Activated CD4-positive, alpha-beta T cell treated with anti-CD3 and anti-CD28 coated beads for 48 hours (primary cell): ENCODE measurements around the gene ZNF275.
"Not testable (repeated sequence)": the region's sequence is repeated elsewhere in the genome, so short reads cannot be mapped to it uniquely, and the experiment has no call there.

Source experiments
- DNase-seq: peaks from one replicate; pipeline ENCODE4 v3.0.0-alpha.2; 2020

The ZNF275 gene

GRCh38 chrX:153320047-153320443 is 13.9 kb upstream of the ZNF275 start:
- not testable (repeated sequence) for DNase-seq

GRCh38 chrX:153320555-153321184 is 13.3 kb upstream of the ZNF275 start:
- no peak for DNase-seq

- DNase-seq, result no peak
These were observed 12.4 kb upstream of the ZNF275 start, which contains the start of gene PNMA6F for GRCh38 chrX:153321381-153322124. PNMA6F (minus strand) TSS chrX:153321767; CDS start chrX:153320674, 1,093 bp downstream.

GRCh38 chrX:153327561-153327960 is 6.4 kb upstream of the ZNF275 start:
- no peak for DNase-seq

GRCh38 chrX:153333266-153333665 is 687 bp upstream of the ZNF275 start:
- DNase-seq, result no peak

GRCh38 chrX:153334654-153335295 is 822 bp downstream of the ZNF275 start:
- DNase-seq, result no peak

GRCh38 chrX:153336121-153336894 is 2.4 kb downstream of the ZNF275 start:
- DNase-seq, result peak; percentile 12

GRCh38 chrX:153336988-153337387 is 3.0 kb downstream of the ZNF275 start:
- no peak for DNase-seq

GRCh38 chrX:153338836-153339235 is 4.9 kb downstream of the ZNF275 start:
- DNase-seq, result no peak

GRCh38 chrX:153339662-153340061 is 5.7 kb downstream of the ZNF275 start:
- no peak for DNase-seq

- DNase-seq, result no peak
These were observed 6.2 kb downstream of the ZNF275 start for GRCh38 chrX:153340111-153340510.

GRCh38 chrX:153342762-153343558 is 9.0 kb downstream of the ZNF275 start:
- DNase-seq, result no peak

- no peak for DNase-seq
These were observed 9.7 kb downstream of the ZNF275 start for GRCh38 chrX:153343674-153344073.

- DNase-seq, result no peak
These were observed 13.6 kb downstream of the ZNF275 start for GRCh38 chrX:153347530-153347929.

- DNase-seq, result no peak
These were observed 14.5 kb downstream of the ZNF275 start for GRCh38 chrX:153348421-153348820.

GRCh38 chrX:153349952-153350351 is 16.0 kb downstream of the ZNF275 start:
- no peak for DNase-seq

GRCh38 chrX:153351981-153352380 is 18.0 kb downstream of the ZNF275 start:
- DNase-seq, result no peak

- no peak for DNase-seq
These were observed 18.9 kb downstream of the ZNF275 start for GRCh38 chrX:153352858-153353257.

- no peak for DNase-seq
These were observed 19.5 kb downstream of the ZNF275 start for GRCh38 chrX:153353416-153353815.

- no peak for DNase-seq
These were observed 23.9 kb downstream of the ZNF275 start for GRCh38 chrX:153357877-153358276.

GRCh38 chrX:153361781-153362397 is 27.9 kb downstream of the ZNF275 start:
- no peak for DNase-seq

GRCh38 chrX:153365670-153366069 is 31.7 kb downstream of the ZNF275 start:
- DNase-seq, result no peak
